NOMO-1 treated with DMSO at 0.1 percent for 48 hours (cell line): ENCODE data around the gene CTNNA2.
"Not testable (repeated sequence)": the region's sequence is repeated elsewhere in the genome, so short reads cannot be mapped to it uniquely, and the experiment has no call there.

Experiments
- DNase-seq: peaks from one replicate; lab custom pipeline; 2025; ENCODE audit not compliant: unreplicated experiment; lab: John Stamatoyannopoulos, UW

Gene CTNNA2

GRCh38 chr2:80126596-80127189, 613.8 kb downstream of the CTNNA2 start:
- DNase-seq, result no peak

- no peak for DNase-seq
Measured at GRCh38 chr2:80128080-80128479, 615.2 kb downstream of the CTNNA2 start.

- DNase-seq, result no peak
Measured at GRCh38 chr2:80132281-80132680, 619.4 kb downstream of the CTNNA2 start.

GRCh38 chr2:80135001-80135400, 622.1 kb downstream of the CTNNA2 start:
- no peak for DNase-seq

- no peak for DNase-seq
Measured at GRCh38 chr2:80136338-80136737, 623.5 kb downstream of the CTNNA2 start.

- DNase-seq, result no peak
Measured at GRCh38 chr2:80139001-80139400, 626.1 kb downstream of the CTNNA2 start.

- no peak for DNase-seq
Measured at GRCh38 chr2:80141007-80141726, 628.3 kb downstream of the CTNNA2 start.

- no peak for DNase-seq
Measured at GRCh38 chr2:80145499-80145898, 632.6 kb downstream of the CTNNA2 start.

- DNase-seq, result not testable (repeated sequence)
Measured at GRCh38 chr2:80146757-80147156, 633.9 kb downstream of the CTNNA2 start.

- no peak for DNase-seq
Measured at GRCh38 chr2:80147690-80148089, 634.8 kb downstream of the CTNNA2 start.

- DNase-seq, result no peak
Measured at GRCh38 chr2:80148906-80149305, 636.1 kb downstream of the CTNNA2 start.

- DNase-seq, result no peak
Measured at GRCh38 chr2:80149991-80150390, 637.1 kb downstream of the CTNNA2 start.

GRCh38 chr2:80151248-80151647, 638.4 kb downstream of the CTNNA2 start:
- no peak for DNase-seq

GRCh38 chr2:80151651-80152050, 638.8 kb downstream of the CTNNA2 start:
- no peak for DNase-seq

- DNase-seq, result no peak
Measured at GRCh38 chr2:80153151-80153550, 640.3 kb downstream of the CTNNA2 start.

- DNase-seq, result no peak
Measured at GRCh38 chr2:80153768-80154167, 640.9 kb downstream of the CTNNA2 start.

- DNase-seq, result no peak
Measured at GRCh38 chr2:80154231-80154915, 641.5 kb downstream of the CTNNA2 start.

GRCh38 chr2:80164375-80164774, 651.5 kb downstream of the CTNNA2 start:
- DNase-seq, result no peak

GRCh38 chr2:80166483-80167171, 653.8 kb downstream of the CTNNA2 start:
- no peak for DNase-seq

GRCh38 chr2:80167284-80167808, 654.5 kb downstream of the CTNNA2 start:
- DNase-seq, result no peak

GRCh38 chr2:80168037-80168436, 655.2 kb downstream of the CTNNA2 start:
- no peak for DNase-seq
